Body of pancreas (tissue), 4 donors: ENCODE results near the gene CFAP410. TPM values are rescaled to one million over a fixed set of nuclear protein-coding genes. Genes with fewer than 3 reads are reported as not detected.

ENCODE experiments used
- ATAC-seq: fragments of 150-250 bp; one replicate; pipeline ENCODE4 v1.9.1; 2016
- DNase-seq, 4 donors: peaks; one replicate each; pipeline ENCODE4 v3.0.0-alpha.2; 2019
- H3K27ac ChIP-seq, 4 donors: fragments of 200-600 bp; sonication (generic); 1 replicate in 3 of 4; 2 replicates in 1 of 4; pipeline versions ENCODE4 v1.5.1 to v1.6.1; 2016 to 2019; ENCODE audit warnings: mild to moderate bottlenecking in 1 of 4, mixed read lengths in 1 of 4, moderate library complexity in 1 of 4
- H3K27me3 ChIP-seq, 2 donors: fragments of 200-600 bp; sonication (generic); one replicate each; pipeline ENCODE4 v1.6.0; 2016; ENCODE audit warnings: mild to moderate bottlenecking in 1 of 2
- H3K36me3 ChIP-seq, 2 donors: fragments of 200-600 bp; sonication (generic); replicated peaks in 1 of 2; 2 replicates each; pipeline ENCODE4 v1.5.1; 2016; ENCODE audit warnings: low read depth in 2 of 2; ENCODE audit not compliant: insufficient read depth in 1 of 2
- H3K4me1 ChIP-seq: fragments of 200-600 bp; sonication (generic); one replicate; pipeline ENCODE4 v1.6.0; 2016
- H3K4me3 ChIP-seq, 2 donors: fragments of 200-600 bp; sonication (generic); 1 replicate in 1 of 2; 2 replicates in 1 of 2; pipeline ENCODE4 v1.5.1; 2016 to 2019
- H3K9me3 ChIP-seq, 3 donors: fragments of 200-600 bp; sonication (generic); 1 replicate in 2 of 3; 2 replicates in 1 of 3; pipeline ENCODE4 v1.5.1; 2016
- CTCF ChIP-seq, 7 experiments: fragments of 450-650 bp in 4 of 7; fragments of 200-600 bp in 3 of 7; sonication (generic) in 3 of 7; IDR thresholded peaks; one replicate each; pipeline ENCODE4 v1.5.1; 2016 to 2019; ENCODE audit warnings: antibody characterized with exemption in 7 of 7
- POLR2A ChIP-seq, 3 donors: fragments of 450-650 bp; IDR thresholded peaks; one replicate each; pipeline ENCODE4 v1.6.1; 2016; ENCODE audit warnings: antibody characterized with exemption in 3 of 3, mild to moderate bottlenecking in 2 of 3
- WGBS, 2 donors: methylation state at CpG; one replicate each; pipeline ENCODE4 v1.1.5; 2017; 5-methylcytosine and 5-hydroxymethylcytosine counted together
- intact Hi-C: fragments of 100-400 bp; cut with DNase I; formaldehyde crosslinking; loops from one replicate; pipeline ENCODE4 v1.15.1; 2023
- total RNA-seq, 2 donors: library from RNA; depleted of rRNA; stranded (reverse); fragments of >200 nt; gene quantifications; one replicate each; pipeline ENCODE4 v1.1.0, GENCODE V29; 2016

CFAP410 gene
- total RNA-seq, 2 donors from 2014 or later: 24.6 to 43.8 TPM

DNA sequence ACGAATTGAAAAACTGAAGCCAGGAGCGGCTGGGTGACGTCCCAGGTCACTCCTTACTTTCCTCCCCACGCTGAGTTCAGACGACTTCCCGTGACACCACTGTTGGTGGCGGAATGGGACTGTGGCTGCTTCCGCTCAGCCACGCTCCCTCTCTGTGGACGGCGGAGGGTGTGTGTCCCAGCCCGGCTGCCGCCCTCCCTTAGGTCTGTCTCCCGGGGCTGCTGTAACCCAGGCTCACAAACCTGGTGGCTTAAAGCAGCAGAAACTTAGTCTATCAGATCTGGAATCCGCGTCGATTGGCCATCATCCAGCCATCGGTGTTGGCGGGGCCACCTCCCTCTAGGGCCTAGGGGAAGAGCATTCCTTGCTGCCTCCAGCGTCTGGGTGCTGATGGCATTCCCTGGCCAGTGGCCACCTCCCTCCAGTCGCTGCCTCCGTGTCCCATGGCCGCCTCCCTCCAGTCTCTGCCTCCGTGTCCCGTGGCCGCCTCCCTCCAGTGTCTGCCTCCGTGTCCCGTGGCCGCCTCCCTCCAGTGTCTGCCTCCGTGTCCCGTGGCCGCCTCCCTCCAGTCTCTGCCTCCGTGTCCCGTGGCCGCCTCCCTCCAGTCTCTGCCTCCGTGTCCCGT lies 31.7 kb upstream of the CFAP410 start:
- Histone ChIP-seq H3K27ac (no peak overlapping the region), H3K27me3 (no peaks in the 10 kb centered on the region), H3K4me3 (no peak overlapping the region), H3K9me3 (no peaks in the 10 kb centered on the region), H3K4me1 (peaks cover 9% of the 10 kb centered on the region), H3K36me3 (no peaks in the 10 kb centered on the region)
- WGBS, 2 donors: 76 to 77% methylated on average over 28 to 29 of the region's 37 CpGs
- intact Hi-C loops: no loop called here
- TF ChIP-seq CTCF (IDR thresholded peaks at IDR 0.05): no peak
- no peak for TF ChIP-seq POLR2A (IDR thresholded peaks at IDR 0.05)
- ATAC-seq (no peak), DNase-seq (no peak)

DNA sequence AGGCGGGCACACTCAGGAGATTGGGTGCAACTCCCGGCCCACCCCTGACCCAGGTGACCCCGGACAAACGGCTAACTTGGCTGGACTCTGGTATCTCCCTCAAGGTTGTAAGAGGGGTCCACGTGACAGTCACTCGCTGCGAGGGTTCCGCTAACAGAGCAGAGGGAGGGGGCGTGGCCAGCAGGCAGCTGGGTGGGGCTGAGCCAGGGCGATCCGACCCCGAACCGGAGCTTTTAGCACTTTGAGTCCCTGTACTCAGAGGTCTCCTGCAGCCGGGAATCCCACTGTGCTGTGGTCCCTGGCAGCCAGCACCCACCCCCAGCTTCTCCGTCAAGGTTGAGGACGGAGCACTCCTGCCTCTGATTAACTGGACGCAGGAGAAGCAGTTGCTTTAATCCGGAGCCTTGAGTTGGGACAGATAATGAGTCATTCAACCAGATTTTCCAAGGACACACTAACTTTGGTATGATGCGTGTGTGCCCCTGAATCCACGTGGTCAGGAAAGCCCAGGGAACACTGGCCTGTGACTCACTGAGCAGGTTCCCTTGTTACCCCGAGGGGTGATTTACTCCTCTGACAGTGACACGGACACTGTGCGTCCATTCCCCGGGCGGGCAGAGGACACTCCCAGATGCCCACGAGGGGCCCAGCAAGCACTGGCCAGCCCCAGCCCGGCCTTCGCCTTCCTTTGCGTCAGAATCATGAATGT lies 31.0 kb upstream of the CFAP410 start:
- H3K4me1 ChIP-seq: peaks cover 9% of the 10 kb centered on the region
- no peaks in the 10 kb centered on the region for H3K36me3 ChIP-seq
- no peak for TF ChIP-seq POLR2A (IDR thresholded peaks at IDR 0.05)
- TF ChIP-seq CTCF (IDR thresholded peaks at IDR 0.05): no peak
- no peak overlapping the region for H3K27ac ChIP-seq
- H3K4me3 ChIP-seq: no peak overlapping the region
- no peaks in the 10 kb centered on the region for H3K9me3 ChIP-seq
- ATAC-seq (peak; percentile 33), DNase-seq (peak in 3 of 4 donors; percentile 31 to 57 (median 32))
- 10 to 16% methylated on average over 15 to 29 of the region's 29 CpGs for WGBS, 2 donors
- H3K27me3 ChIP-seq: no peaks in the 10 kb centered on the region
- intact Hi-C loops: no loop called here

- 33 to 56% methylated on average over 18 to 29 of the region's 35 CpGs for WGBS, 2 donors
- intact Hi-C loops: no loop called here
- no peak for ATAC-seq
These were observed 29.7 kb upstream of the CFAP410 start for GRCh38 chr21:44368711-44369446.

GRCh38 chr21:44366586-44367211 lies 27.5 kb upstream of the CFAP410 start:
- Histone ChIP-seq H3K4me1 (peaks cover 9% of the 10 kb centered on the region), H3K9me3 (no peaks in the 10 kb centered on the region), H3K27ac (no peak overlapping the region), H3K27me3 (no peaks in the 10 kb centered on the region), H3K4me3 (no peak overlapping the region), H3K36me3 (no peaks in the 10 kb centered on the region)
- intact Hi-C loops: no loop called here
- 71 to 77% methylated on average over 23 to 24 of the region's 28 CpGs for WGBS, 2 donors
- ATAC-seq (no peak), DNase-seq (no peak)
- no peak for TF ChIP-seq CTCF (IDR thresholded peaks at IDR 0.05)
- TF ChIP-seq POLR2A (IDR thresholded peaks at IDR 0.05): no peak

More at GRCh38 chr21:44368711-44369446, 29.7 kb upstream of the CFAP410 start:
- no peaks in the 10 kb centered on the region for H3K9me3 ChIP-seq
- DNase-seq: no peak
- no peak overlapping the region for H3K4me3 ChIP-seq
- H3K36me3 ChIP-seq: no peaks in the 10 kb centered on the region
- no peaks in the 10 kb centered on the region for H3K27me3 ChIP-seq
- no peak for TF ChIP-seq POLR2A (IDR thresholded peaks at IDR 0.05)
- peak in 1 of 7 experiments; percentile 5 for TF ChIP-seq CTCF (IDR thresholded peaks at IDR 0.05)
- no peak overlapping the region for H3K27ac ChIP-seq
- peaks cover 9% of the 10 kb centered on the region for H3K4me1 ChIP-seq
